GM19099 (cell line): ENCODE data around the gene ANTXR1.

Source experiments
- POLR2A ChIP-seq: IDR thresholded peaks from 3 replicates; pipeline ENCODE4 v1.6.1; 2011; ENCODE audit warnings: low read depth; ENCODE audit not compliant: insufficient read length; ENCODE audit errors: extremely low read depth

ANTXR1 gene

GRCh38 chr2:69013142-69013839, at the start of gene ANTXR1:
ANTXR1 (plus strand) TSS chr2:69013179; CDS start chr2:69013500, 321 bp downstream.
- TF ChIP-seq POLR2A, result no peak

- TF ChIP-seq POLR2A, result no peak
Observed at GRCh38 chr2:68964282-68964681, 48.7 kb upstream of the ANTXR1 start.

- no peak for TF ChIP-seq POLR2A
Observed at GRCh38 chr2:68968221-68968620, 44.8 kb upstream of the ANTXR1 start.

GRCh38 chr2:68969736-68970490, 43.1 kb upstream of the ANTXR1 start:
- no peak for TF ChIP-seq POLR2A

GRCh38 chr2:68970566-68971265, 42.3 kb upstream of the ANTXR1 start:
- no peak for TF ChIP-seq POLR2A

GRCh38 chr2:68971591-68972231, 41.3 kb upstream of the ANTXR1 start:
- TF ChIP-seq POLR2A, result no peak

GRCh38 chr2:68974251-68974650, 38.7 kb upstream of the ANTXR1 start, which contains the start of gene GKN1:
GKN1 (plus strand) TSS chr2:68974636; CDS start chr2:68974678, 42 bp downstream.
- TF ChIP-seq POLR2A, result no peak

- TF ChIP-seq POLR2A, result no peak
Observed at GRCh38 chr2:68974946-68975665, 37.9 kb upstream of the ANTXR1 start.

GRCh38 chr2:68975844-68976243, 37.1 kb upstream of the ANTXR1 start:
- no peak for TF ChIP-seq POLR2A

GRCh38 chr2:68977453-68977852, 35.5 kb upstream of the ANTXR1 start:
- no peak for TF ChIP-seq POLR2A

- no peak for TF ChIP-seq POLR2A
Observed at GRCh38 chr2:68978098-68978497, 34.9 kb upstream of the ANTXR1 start.

- TF ChIP-seq POLR2A, result no peak
Observed at GRCh38 chr2:68980956-68981355, 32.0 kb upstream of the ANTXR1 start.

- no peak for TF ChIP-seq POLR2A
Observed at GRCh38 chr2:68987021-68987503, 25.9 kb upstream of the ANTXR1 start.

- no peak for TF ChIP-seq POLR2A
Observed at GRCh38 chr2:68989035-68989434, 23.9 kb upstream of the ANTXR1 start.
